IPS-20b (cell line): ENCODE measurements around the gene FBXW8.

Source experiments
- H3K27ac ChIP-seq: one replicate; pipeline ENCODE4 v1.5.1; 2013; ENCODE audit warnings: low read length
- H3K27me3 ChIP-seq: 2 replicates; pipeline ENCODE4 v1.6.1; 2013; ENCODE audit warnings: mild to moderate bottlenecking, low read length, inconsistent platforms; ENCODE audit not compliant: insufficient read depth
- H3K36me3 ChIP-seq: 2 replicates; pipeline ENCODE4 v1.6.1; 2013; ENCODE audit warnings: low read depth, mild to moderate bottlenecking, inconsistent platforms, low read length, moderate library complexity; ENCODE audit not compliant: insufficient read depth
- H3K4me1 ChIP-seq: 2 replicates; pipeline ENCODE4 v1.6.1; 2013; ENCODE audit warnings: mild to moderate bottlenecking, control low read depth, inconsistent platforms, low read length, moderate library complexity; ENCODE audit not compliant: insufficient read depth
- H3K4me3 ChIP-seq: 2 replicates; pipeline ENCODE4 v1.5.1; 2013; ENCODE audit warnings: mild to moderate bottlenecking, low read length, inconsistent platforms
- H3K9ac ChIP-seq: 2 replicates; pipeline ENCODE4 v1.6.1; 2013; ENCODE audit warnings: low read depth, mild to moderate bottlenecking, inconsistent platforms, low read length, moderate library complexity
- H3K9me3 ChIP-seq: 2 replicates; pipeline ENCODE4 v1.6.1; 2013; ENCODE audit warnings: mild to moderate bottlenecking, low read depth, low read length, inconsistent platforms; ENCODE audit not compliant: insufficient read depth

Gene FBXW8

GRCh38 chr12:117060246-117060928, 149.6 kb downstream of the FBXW8 start:
- Histone ChIP-seq H3K4me3 (no peak overlapping the region), H3K9ac (0 out of 2 replicates have a peak overlapping the region, but pooled peaks have one; percentile 35), H3K27ac (no peak overlapping the region), H3K9me3 (no peaks in the 10 kb centered on the region), H3K27me3 (no peaks in the 10 kb centered on the region), H3K4me1 (peaks cover 18% of the 10 kb centered on the region), H3K36me3 (no peaks in the 10 kb centered on the region)

- Histone ChIP-seq H3K9ac (0 out of 2 replicates have a peak overlapping the region, but pooled peaks have one; percentile 35), H3K27ac (no peak overlapping the region), H3K4me3 (no peak overlapping the region)
These were observed 150.2 kb downstream of the FBXW8 start for GRCh38 chr12:117060929-117061305.

GRCh38 chr12:117061555-117062079, 150.9 kb downstream of the FBXW8 start:
- H3K27ac ChIP-seq = no peak overlapping the region
- H3K36me3 ChIP-seq = no peaks in the 10 kb centered on the region
- H3K9me3 ChIP-seq = no peaks in the 10 kb centered on the region
- H3K9ac ChIP-seq = no peak overlapping the region
- H3K27me3 ChIP-seq = no peaks in the 10 kb centered on the region
- peaks cover 18% of the 10 kb centered on the region for H3K4me1 ChIP-seq
- no peak overlapping the region for H3K4me3 ChIP-seq

More at GRCh38 chr12:117060929-117061305, 150.2 kb downstream of the FBXW8 start:
- peaks cover 18% of the 10 kb centered on the region for H3K4me1 ChIP-seq
- no peaks in the 10 kb centered on the region for H3K36me3 ChIP-seq
- H3K27me3 ChIP-seq = no peaks in the 10 kb centered on the region
- H3K9me3 ChIP-seq = no peaks in the 10 kb centered on the region

- 0 out of 2 replicates have a peak overlapping the region, but pooled peaks have one; percentile 18 for H3K9ac ChIP-seq
These were observed 152.6 kb downstream of the FBXW8 start for GRCh38 chr12:117063162-117063911.

GRCh38 chr12:117064049-117064448, 153.3 kb downstream of the FBXW8 start:
- no peaks in the 10 kb centered on the region for H3K9me3 ChIP-seq
- no peak overlapping the region for H3K9ac ChIP-seq
- no peaks in the 10 kb centered on the region for H3K36me3 ChIP-seq
- no peak overlapping the region for H3K27ac ChIP-seq
- H3K27me3 ChIP-seq = no peaks in the 10 kb centered on the region
- no peak overlapping the region for H3K4me3 ChIP-seq
- H3K4me1 ChIP-seq = peaks cover 18% of the 10 kb centered on the region

More at GRCh38 chr12:117063162-117063911, 152.6 kb downstream of the FBXW8 start:
- H3K4me1 ChIP-seq = peaks cover 18% of the 10 kb centered on the region
- no peak overlapping the region for H3K27ac ChIP-seq
- no peaks in the 10 kb centered on the region for H3K27me3 ChIP-seq
- H3K9me3 ChIP-seq = no peaks in the 10 kb centered on the region
- no peak overlapping the region for H3K4me3 ChIP-seq
- no peaks in the 10 kb centered on the region for H3K36me3 ChIP-seq

GRCh38 chr12:117064596-117064995, 153.8 kb downstream of the FBXW8 start:
- Histone ChIP-seq H3K4me3 (no peak overlapping the region), H3K36me3 (no peaks in the 10 kb centered on the region), H3K9me3 (no peaks in the 10 kb centered on the region), H3K4me1 (peaks cover 18% of the 10 kb centered on the region), H3K27me3 (no peaks in the 10 kb centered on the region), H3K9ac (no peak overlapping the region), H3K27ac (no peak overlapping the region)

- no peaks in the 10 kb centered on the region for H3K36me3 ChIP-seq
- no peak overlapping the region for H3K4me3 ChIP-seq
- H3K9me3 ChIP-seq = no peaks in the 10 kb centered on the region
- peaks cover 12% of the 10 kb centered on the region for H3K4me1 ChIP-seq
- H3K27ac ChIP-seq = no peak overlapping the region
- no peak overlapping the region for H3K9ac ChIP-seq
- H3K27me3 ChIP-seq = no peaks in the 10 kb centered on the region
These were observed 156.3 kb downstream of the FBXW8 start for GRCh38 chr12:117067016-117067415.

- H3K4me3 ChIP-seq = no peak overlapping the region
- H3K27me3 ChIP-seq = no peaks in the 10 kb centered on the region
- no peak overlapping the region for H3K9ac ChIP-seq
- H3K9me3 ChIP-seq = no peaks in the 10 kb centered on the region
- peaks cover 10% of the 10 kb centered on the region for H3K4me1 ChIP-seq
- H3K27ac ChIP-seq = no peak overlapping the region
- no peaks in the 10 kb centered on the region for H3K36me3 ChIP-seq
These were observed 156.9 kb downstream of the FBXW8 start for GRCh38 chr12:117067638-117068037.

- Histone ChIP-seq H3K9ac (no peak overlapping the region), H3K27me3 (no peaks in the 10 kb centered on the region), H3K4me1 (peaks cover 2% of the 10 kb centered on the region; the same call in 1 of the 2 replicates), H3K4me3 (no peak overlapping the region), H3K27ac (no peak overlapping the region), H3K9me3 (no peaks in the 10 kb centered on the region), H3K36me3 (no peaks in the 10 kb centered on the region)
These were observed 157.7 kb downstream of the FBXW8 start for GRCh38 chr12:117068492-117068891.

- no peaks in the 10 kb centered on the region for H3K27me3 ChIP-seq
- H3K4me1 ChIP-seq = no peaks in the 10 kb centered on the region
- no peaks in the 10 kb centered on the region for H3K36me3 ChIP-seq
- H3K27ac ChIP-seq = no peak overlapping the region
- no peak overlapping the region for H3K9ac ChIP-seq
- H3K9me3 ChIP-seq = no peaks in the 10 kb centered on the region
- no peak overlapping the region for H3K4me3 ChIP-seq
These were observed 158.5 kb downstream of the FBXW8 start for GRCh38 chr12:117069101-117069797.
